ENCODE measurements around the gene MDM4.
"Not testable (repeated sequence)": the region's sequence is repeated elsewhere in the genome, so short reads cannot be mapped to it uniquely, and the experiment has no call there.

The MDM4 gene

GRCh38 chr1:204563780-204564179 lies 47.6 kb downstream of the MDM4 start:
- DNase-seq, result no peak

- DNase-seq, result no peak
Observed at GRCh38 chr1:204564835-204565234, 48.6 kb downstream of the MDM4 start.

- DNase-seq, result peak; percentile 35
Observed at GRCh38 chr1:204565617-204566582, 49.7 kb downstream of the MDM4 start.

- DNase-seq, result no peak
Observed at GRCh38 chr1:204566583-204566955, 50.4 kb downstream of the MDM4 start.

GRCh38 chr1:204567071-204567470 lies 50.9 kb downstream of the MDM4 start:
- DNase-seq, result no peak

- no peak for DNase-seq
Observed at GRCh38 chr1:204568576-204569315, 52.5 kb downstream of the MDM4 start.

- no peak for DNase-seq
Observed at GRCh38 chr1:204569478-204569877, 53.3 kb downstream of the MDM4 start.

- DNase-seq, result not testable (repeated sequence)
Observed at GRCh38 chr1:204570021-204570420, 53.8 kb downstream of the MDM4 start.

- no peak for DNase-seq
Observed at GRCh38 chr1:204571128-204571527, 54.9 kb downstream of the MDM4 start.

GRCh38 chr1:204571631-204572030 lies 55.4 kb downstream of the MDM4 start:
- no peak for DNase-seq

GRCh38 chr1:204572923-204573922 lies 57.0 kb downstream of the MDM4 start:
- no peak for DNase-seq

- DNase-seq, result no peak
Observed at GRCh38 chr1:204574016-204574864, 58.0 kb downstream of the MDM4 start.

- DNase-seq, result no peak
Observed at GRCh38 chr1:204574865-204575163, 58.6 kb downstream of the MDM4 start.

GRCh38 chr1:204575221-204576190 lies 59.3 kb downstream of the MDM4 start:
- DNase-seq, result no peak

GRCh38 chr1:204576422-204576821 lies 60.2 kb downstream of the MDM4 start:
- DNase-seq, result no peak

GRCh38 chr1:204577794-204578478 lies 61.7 kb downstream of the MDM4 start:
- no peak for DNase-seq

- DNase-seq, result peak; percentile 28
Observed at GRCh38 chr1:204578867-204579664, 62.9 kb downstream of the MDM4 start.

GRCh38 chr1:204579681-204580080 lies 63.5 kb downstream of the MDM4 start:
- DNase-seq, result no peak

GRCh38 chr1:204580862-204581261 lies 64.7 kb downstream of the MDM4 start:
- no peak for DNase-seq
